ENCODE results near the gene SMOC2. TPM values are rescaled to one million over a fixed set of nuclear protein-coding genes. Genes with fewer than 3 reads are reported as not detected.

Gene SMOC2
- total RNA-seq, 1 donor from 2014 or later: 0.53 TPM

DNA sequence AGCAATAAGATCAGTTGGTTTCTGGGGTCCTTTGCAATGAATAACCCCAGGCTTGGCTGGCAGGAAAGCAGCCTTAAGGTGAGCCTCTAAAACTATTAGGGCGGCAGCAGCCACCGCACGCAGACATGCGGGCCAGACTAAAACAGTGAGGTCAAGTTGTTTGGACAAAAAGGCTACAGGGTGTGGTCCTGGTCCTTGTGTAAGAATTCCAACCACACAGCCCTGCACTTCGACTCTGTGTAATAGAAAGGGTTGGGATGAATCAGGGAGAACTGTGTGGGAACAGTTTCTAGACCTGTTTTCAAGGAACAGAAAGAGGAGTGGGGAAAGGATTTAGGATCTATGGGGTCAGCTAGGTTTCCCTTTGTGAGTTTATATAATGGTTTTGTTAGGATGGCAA is 237.6 kb downstream of the SMOC2 start:
- Histone ChIP-seq H3K36me3 (ENCODE audit: control insufficient read depth, insufficient read depth, low read length) (no peaks in the 10 kb centered on the region), H3K4me3 (ENCODE audit: low read depth, low read length) (no peak overlapping the region), H3K27me3 (ENCODE audit: control insufficient read depth, insufficient read depth, low read length) (no peaks in the 10 kb centered on the region)
- FAIRE-seq (no peak), DNase-seq (ENCODE audit: low read depth) (peak; percentile 15)
- TF ChIP-seq, protein P1, sequence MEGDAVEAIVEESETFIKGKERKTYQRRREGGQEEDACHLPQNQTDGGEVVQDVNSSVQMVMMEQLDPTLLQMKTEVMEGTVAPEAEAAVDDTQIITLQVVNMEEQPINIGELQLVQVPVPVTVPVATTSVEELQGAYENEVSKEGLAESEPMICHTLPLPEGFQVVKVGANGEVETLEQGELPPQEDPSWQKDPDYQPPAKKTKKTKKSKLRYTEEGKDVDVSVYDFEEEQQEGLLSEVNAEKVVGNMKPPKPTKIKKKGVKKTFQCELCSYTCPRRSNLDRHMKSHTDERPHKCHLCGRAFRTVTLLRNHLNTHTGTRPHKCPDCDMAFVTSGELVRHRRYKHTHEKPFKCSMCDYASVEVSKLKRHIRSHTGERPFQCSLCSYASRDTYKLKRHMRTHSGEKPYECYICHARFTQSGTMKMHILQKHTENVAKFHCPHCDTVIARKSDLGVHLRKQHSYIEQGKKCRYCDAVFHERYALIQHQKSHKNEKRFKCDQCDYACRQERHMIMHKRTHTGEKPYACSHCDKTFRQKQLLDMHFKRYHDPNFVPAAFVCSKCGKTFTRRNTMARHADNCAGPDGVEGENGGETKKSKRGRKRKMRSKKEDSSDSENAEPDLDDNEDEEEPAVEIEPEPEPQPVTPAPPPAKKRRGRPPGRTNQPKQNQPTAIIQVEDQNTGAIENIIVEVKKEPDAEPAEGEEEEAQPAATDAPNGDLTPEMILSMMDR (IDR thresholded peaks at IDR 0.05; ENCODE audit: insufficient read depth, low read length, severe bottlenecking): no peak

DNA sequence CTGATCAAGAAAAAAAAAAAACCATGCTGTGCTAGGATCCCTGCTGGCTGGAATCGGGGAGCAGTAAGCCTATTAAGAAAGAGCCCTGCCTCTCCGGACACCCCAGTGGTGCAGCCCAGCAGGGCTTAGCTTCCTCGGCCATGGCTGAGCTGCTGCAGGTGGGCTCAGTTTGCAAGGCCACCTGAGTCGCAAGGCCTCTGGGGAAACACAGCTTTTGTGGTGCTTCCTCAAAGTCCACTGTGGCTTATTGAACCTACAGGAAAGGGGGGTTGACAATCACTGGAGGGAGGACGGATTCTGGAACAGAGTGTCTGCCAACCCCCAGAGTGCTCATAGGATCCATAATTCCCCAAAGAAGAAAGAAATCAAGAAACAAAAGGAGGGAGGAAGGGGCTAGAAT is 240.8 kb downstream of the SMOC2 start:
- no peaks in the 10 kb centered on the region for H3K36me3 ChIP-seq (ENCODE audit: control insufficient read depth, insufficient read depth, low read length)
- FAIRE-seq (no peak), DNase-seq (ENCODE audit: low read depth) (no peak)
- no peaks in the 10 kb centered on the region for H3K27me3 ChIP-seq (ENCODE audit: control insufficient read depth, insufficient read depth, low read length)
- H3K4me3 ChIP-seq (ENCODE audit: low read depth, low read length): no peak overlapping the region
- TF ChIP-seq, protein P1 (IDR thresholded peaks at IDR 0.05; ENCODE audit: insufficient read depth, low read length, severe bottlenecking): no peak

DNA sequence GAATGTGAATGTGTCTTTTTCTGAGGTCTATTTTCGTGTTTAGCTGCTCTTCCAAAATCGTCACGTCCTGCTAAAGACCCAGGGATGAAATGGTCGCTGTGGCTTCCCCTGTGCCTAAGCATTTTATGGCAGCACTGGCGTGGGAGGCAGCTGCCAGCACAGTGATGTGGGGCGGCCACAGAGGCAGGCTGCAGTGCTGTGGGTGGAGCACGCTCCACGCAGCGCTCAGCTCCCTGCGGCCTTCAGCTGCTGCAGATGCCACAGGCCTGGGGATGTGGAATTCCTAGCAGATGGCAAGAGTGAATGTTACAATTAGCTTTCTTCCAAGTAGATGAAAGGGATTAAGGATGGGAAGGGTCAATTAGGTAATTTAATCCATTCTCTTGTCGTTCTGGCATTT is 242.6 kb downstream of the SMOC2 start:
- Histone ChIP-seq H3K27me3 (ENCODE audit: control insufficient read depth, insufficient read depth, low read length) (no peaks in the 10 kb centered on the region), H3K36me3 (ENCODE audit: control insufficient read depth, insufficient read depth, low read length) (no peaks in the 10 kb centered on the region), H3K4me3 (ENCODE audit: low read depth, low read length) (no peak overlapping the region)
- DNase-seq (ENCODE audit: low read depth): no peak
- FAIRE-seq: no peak
- TF ChIP-seq, protein P1 (IDR thresholded peaks at IDR 0.05; ENCODE audit: insufficient read depth, low read length, severe bottlenecking): no peak

DNA sequence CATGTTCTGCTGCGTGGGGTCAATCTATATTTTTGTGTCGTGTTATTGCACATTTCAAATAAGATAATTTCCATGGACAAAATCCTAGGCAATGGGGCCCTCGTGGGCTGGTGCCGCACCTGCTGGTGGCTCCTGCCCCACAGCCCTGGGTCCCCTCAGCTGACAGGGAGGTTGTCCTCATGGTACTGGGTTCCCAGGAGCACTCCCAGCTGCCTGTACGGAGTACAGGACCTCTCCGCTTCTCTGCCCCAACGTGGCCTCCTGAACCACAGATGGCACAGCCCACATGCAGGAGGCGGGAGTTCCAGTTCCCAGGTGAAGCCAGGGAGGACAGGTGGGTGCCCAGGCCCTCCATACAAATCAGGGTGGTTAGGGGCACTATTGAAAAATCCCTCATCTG is 243.5 kb downstream of the SMOC2 start:
- DNase-seq (ENCODE audit: low read depth) (no peak), FAIRE-seq (no peak)
- TF ChIP-seq, protein P1 (IDR thresholded peaks at IDR 0.05; ENCODE audit: insufficient read depth, low read length, severe bottlenecking): no peak
- no peak overlapping the region for H3K4me3 ChIP-seq (ENCODE audit: low read depth, low read length)
- no peaks in the 10 kb centered on the region for H3K27me3 ChIP-seq (ENCODE audit: control insufficient read depth, insufficient read depth, low read length)
- H3K36me3 ChIP-seq (ENCODE audit: control insufficient read depth, insufficient read depth, low read length): no peaks in the 10 kb centered on the region

DNA sequence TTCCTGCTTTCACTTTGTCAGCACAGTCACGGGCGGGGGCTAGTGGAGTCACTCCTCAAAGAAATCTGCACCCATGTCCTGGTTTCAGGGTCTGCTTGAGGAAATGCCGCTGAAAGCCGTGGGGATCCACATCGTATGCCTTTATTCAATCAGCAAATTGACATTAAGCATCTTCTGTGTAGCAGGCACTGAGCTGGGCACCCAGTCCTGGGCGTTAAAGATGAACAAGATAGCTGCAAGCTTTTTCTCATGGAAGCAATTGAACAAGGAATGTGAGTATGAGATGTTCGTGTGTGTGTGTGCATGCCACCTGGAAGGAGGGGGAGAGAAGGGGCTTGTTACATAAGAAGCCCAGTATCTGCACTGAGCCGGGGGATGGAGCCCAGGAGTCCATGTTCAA is 243.9 kb downstream of the SMOC2 start:
- TF ChIP-seq, protein P1 (IDR thresholded peaks at IDR 0.05; ENCODE audit: insufficient read depth, low read length, severe bottlenecking): no peak
- no peak for DNase-seq (ENCODE audit: low read depth)
- FAIRE-seq: no peak
- H3K36me3 ChIP-seq (ENCODE audit: control insufficient read depth, insufficient read depth, low read length): no peaks in the 10 kb centered on the region
- no peaks in the 10 kb centered on the region for H3K27me3 ChIP-seq (ENCODE audit: control insufficient read depth, insufficient read depth, low read length)
- H3K4me3 ChIP-seq (ENCODE audit: low read depth, low read length): no peak overlapping the region

DNA sequence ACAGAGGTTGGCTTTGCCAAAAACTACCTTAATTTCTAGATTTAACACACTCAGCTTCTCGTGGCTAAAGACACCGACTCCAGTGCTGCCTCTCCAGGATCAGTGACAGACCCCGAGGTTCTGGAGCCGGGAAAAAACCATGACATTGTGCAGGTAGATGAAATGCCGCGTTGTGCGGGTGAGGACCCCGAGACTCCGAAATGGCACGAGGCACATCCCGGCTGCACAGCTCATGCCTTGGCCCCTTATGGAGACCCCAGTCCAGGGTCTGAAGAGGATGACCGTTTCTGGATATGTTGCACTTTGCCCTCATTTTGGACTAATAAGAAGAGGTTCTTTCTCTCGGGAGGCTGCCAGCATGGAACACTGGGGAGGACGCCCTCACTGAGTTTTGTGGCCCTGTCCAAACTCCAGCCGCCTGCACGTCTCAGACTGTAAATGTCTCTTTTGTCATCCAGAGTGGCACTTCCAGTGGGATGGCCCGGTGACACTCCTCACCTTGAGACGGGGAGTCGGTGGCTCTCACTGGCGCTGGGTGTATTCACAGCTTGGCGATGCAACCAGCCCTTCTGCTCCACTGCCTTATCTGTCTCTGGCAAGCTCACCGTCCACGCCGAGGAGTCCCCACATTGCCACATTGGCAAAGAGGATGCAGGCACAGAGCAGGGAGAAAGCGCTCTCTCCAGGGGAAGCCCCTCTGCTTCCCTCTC is 245.2 kb downstream of the SMOC2 start:
- TF ChIP-seq, protein P1 (IDR thresholded peaks at IDR 0.05; ENCODE audit: insufficient read depth, low read length, severe bottlenecking): no peak
- FAIRE-seq (no peak), DNase-seq (ENCODE audit: low read depth) (no peak)
- Histone ChIP-seq H3K27me3 (ENCODE audit: control insufficient read depth, insufficient read depth, low read length) (no peaks in the 10 kb centered on the region), H3K36me3 (ENCODE audit: control insufficient read depth, insufficient read depth, low read length) (no peaks in the 10 kb centered on the region), H3K4me3 (ENCODE audit: low read depth, low read length) (no peak overlapping the region)
